IPS-18a (cell line): Measurements from ENCODE around the gene NUP210.
A peak's percentile ranks its signal among the peaks of the same experiment; 100 is the strongest.

Experiments used
- H3K27ac ChIP-seq: one replicate; pipeline ENCODE4 v1.5.1; 2013; ENCODE audit warnings: low read length
- H3K27me3 ChIP-seq: one replicate; pipeline ENCODE4 v1.6.1; 2013; ENCODE audit warnings: mild to moderate bottlenecking, low read length; ENCODE audit not compliant: control insufficient read depth, insufficient read depth
- H3K36me3 ChIP-seq: one replicate; pipeline ENCODE4 v1.6.1; 2013; ENCODE audit warnings: low read depth, low read length; ENCODE audit not compliant: control insufficient read depth
- H3K4me1 ChIP-seq: one replicate; pipeline ENCODE4 v1.6.1; 2013; ENCODE audit warnings: low read depth, low read length; ENCODE audit not compliant: control insufficient read depth
- H3K4me3 ChIP-seq: one replicate; pipeline ENCODE4 v1.5.1; 2013; ENCODE audit warnings: low read length
- H3K9ac ChIP-seq: one replicate; pipeline ENCODE4 v1.6.1; 2013; ENCODE audit warnings: mild to moderate bottlenecking, low read length, moderate library complexity
- H3K9me3 ChIP-seq: one replicate; pipeline ENCODE4 v1.6.1; 2013; ENCODE audit warnings: low read depth, low read length; ENCODE audit not compliant: control insufficient read depth

NUP210 gene

DNA sequence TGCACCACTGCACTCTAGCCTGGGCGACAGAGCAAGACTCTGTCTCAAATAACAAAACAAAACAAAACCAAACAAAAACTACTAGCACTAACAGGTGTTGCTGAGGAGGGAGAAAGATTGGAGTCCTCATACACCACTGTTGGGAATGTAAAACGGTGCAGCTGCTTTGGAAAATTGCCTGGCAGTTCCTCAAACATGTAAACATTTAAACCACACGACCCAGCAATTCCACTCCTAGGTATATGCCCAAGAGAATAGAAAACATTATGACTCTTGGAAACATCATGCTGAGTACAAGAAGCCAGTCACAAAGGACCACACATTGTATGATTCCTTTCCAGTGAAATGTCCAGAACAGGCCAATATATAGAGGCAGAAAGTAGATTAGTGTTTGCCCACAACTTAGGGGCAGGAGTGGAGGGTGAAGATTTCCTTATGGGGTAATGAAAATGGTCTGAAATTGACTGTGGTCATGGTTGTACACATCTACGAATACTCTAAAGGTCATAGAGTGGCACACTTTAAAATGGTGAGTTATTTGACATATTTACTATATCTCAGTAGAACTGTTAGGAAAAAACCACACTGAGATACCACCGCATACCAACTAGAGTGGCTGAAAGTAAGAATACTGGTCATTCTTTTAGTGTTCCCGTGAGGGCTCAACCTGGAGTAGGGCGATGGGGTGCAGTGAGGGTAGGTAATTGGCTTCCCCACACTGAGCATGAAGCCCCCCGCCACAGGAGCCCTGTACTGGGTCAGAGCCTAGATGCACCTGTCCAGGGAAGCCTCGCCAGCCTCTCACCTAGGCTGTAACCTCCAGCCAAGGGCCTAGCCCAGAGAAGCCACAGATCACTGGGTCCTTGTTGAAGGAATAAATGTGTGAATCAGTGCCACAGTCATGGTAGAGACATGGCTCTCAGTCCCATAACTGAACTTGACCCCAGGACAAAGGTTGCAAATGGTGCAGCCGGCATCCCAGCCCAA is 131.1 kb downstream of the NUP210 start:
- Histone ChIP-seq H3K9ac (no peak overlapping the region), H3K27ac (no peak overlapping the region), H3K4me3 (no peak overlapping the region), H3K4me1 (peaks cover 6% of the 10 kb centered on the region), H3K36me3 (no peaks in the 10 kb centered on the region), H3K9me3 (no peaks in the 10 kb centered on the region), H3K27me3 (peaks cover 2% of the 10 kb centered on the region)

DNA sequence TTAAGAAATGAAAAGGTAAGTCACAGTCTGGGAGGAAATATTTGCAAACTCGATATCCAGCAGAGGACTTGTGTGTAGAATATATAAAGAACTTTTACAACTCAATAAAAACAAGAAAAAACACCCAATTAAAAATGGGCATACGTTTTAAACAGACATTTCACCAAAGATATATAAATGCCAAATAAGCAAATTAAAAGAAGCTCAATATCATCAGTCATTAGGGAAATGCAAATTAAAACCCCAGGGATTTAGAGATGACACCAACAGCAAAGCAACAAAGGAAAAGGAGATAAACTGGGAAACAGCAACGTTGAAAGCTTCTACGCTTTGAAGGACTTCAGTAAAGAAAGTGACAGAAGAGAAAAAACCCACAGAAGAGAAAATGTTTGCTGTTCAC is 132.3 kb downstream of the NUP210 start:
- Histone ChIP-seq H3K36me3 (no peaks in the 10 kb centered on the region), H3K4me1 (peaks cover 6% of the 10 kb centered on the region), H3K4me3 (no peak overlapping the region), H3K9me3 (no peaks in the 10 kb centered on the region), H3K27me3 (peaks cover 11% of the 10 kb centered on the region), H3K9ac (no peak overlapping the region), H3K27ac (no peak overlapping the region)

DNA sequence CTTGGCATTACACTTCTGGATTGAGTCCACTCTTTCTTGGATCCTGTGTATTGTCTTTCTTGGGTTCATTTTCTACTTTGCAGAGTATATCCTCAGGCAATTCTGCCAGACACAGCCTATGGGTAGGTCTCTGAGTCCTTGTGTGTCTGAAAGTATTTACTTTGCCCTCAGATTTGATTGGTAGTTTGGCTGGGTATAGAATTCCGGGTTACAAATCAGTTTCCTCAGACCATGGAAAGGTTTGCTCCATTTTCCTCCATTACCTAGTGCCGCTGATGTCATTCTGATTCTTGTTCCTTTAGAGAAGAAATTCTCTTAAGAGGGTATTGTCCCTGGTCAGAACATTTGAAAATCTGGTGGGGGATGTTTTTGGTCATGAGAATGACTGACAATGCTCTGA is 133.2 kb downstream of the NUP210 start:
- H3K9me3 ChIP-seq, result no peaks in the 10 kb centered on the region
- H3K4me3 ChIP-seq, result no peak overlapping the region
- H3K9ac ChIP-seq, result no peak overlapping the region
- H3K36me3 ChIP-seq, result no peaks in the 10 kb centered on the region
- peaks cover 18% of the 10 kb centered on the region for H3K27me3 ChIP-seq
- no peak overlapping the region for H3K27ac ChIP-seq
- peaks cover 6% of the 10 kb centered on the region for H3K4me1 ChIP-seq

DNA sequence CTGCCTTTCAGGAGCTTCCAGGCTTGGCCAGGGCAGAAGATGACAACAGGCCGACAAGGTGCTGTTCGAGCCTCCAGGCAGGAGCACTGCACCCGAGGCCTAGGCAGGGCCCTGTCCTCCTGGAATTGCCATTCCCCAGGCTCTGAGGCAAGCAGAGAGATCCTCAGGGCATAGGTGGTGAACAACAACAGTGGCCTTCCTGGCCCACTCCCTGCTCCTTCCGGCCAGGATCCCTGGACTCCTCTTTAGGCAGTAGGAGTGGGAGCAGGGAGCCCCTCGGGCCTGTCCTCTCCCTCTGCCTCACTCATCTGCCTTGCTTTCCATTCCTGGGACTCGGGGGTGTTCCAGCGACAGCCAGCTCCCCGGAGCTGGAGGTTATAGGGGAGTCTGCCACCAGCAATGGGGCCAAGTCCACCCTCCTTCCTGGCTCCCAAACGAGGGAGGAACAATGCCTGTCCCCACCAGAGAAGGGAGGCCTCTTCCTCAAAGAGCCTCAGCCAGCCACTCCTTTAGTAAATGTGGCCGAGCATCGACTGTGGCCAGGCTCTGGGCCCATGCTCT is 135.0 kb downstream of the NUP210 start:
- Histone ChIP-seq H3K27me3 (peaks cover 33% of the 10 kb centered on the region), H3K4me1 (no peaks in the 10 kb centered on the region), H3K36me3 (no peaks in the 10 kb centered on the region), H3K4me3 (no peak overlapping the region), H3K9ac (no peak overlapping the region), H3K9me3 (no peaks in the 10 kb centered on the region), H3K27ac (no peak overlapping the region)

DNA sequence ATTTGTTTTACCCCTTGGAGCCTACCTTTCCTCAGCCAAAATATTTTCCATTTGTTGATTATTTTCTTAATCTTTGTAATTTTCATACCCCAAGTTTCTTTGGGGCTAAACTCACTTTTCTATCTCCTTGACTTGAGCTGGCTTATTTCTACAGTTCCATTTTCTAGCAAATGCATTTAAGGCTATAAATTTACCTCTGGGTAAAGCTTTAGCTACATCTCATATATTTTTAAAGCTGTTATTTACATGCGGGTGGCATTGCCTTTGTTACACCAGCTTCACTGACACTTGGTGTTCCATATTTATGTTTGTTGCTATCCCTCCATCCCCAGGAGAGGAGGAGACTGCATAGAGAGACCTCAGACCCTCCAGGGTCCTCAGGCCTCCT is 136.3 kb downstream of the NUP210 start:
- Histone ChIP-seq H3K9me3 (no peaks in the 10 kb centered on the region), H3K27ac (no peak overlapping the region), H3K36me3 (no peaks in the 10 kb centered on the region), H3K9ac (no peak overlapping the region), H3K4me3 (no peak overlapping the region), H3K4me1 (no peaks in the 10 kb centered on the region), H3K27me3 (peaks cover 34% of the 10 kb centered on the region)

DNA sequence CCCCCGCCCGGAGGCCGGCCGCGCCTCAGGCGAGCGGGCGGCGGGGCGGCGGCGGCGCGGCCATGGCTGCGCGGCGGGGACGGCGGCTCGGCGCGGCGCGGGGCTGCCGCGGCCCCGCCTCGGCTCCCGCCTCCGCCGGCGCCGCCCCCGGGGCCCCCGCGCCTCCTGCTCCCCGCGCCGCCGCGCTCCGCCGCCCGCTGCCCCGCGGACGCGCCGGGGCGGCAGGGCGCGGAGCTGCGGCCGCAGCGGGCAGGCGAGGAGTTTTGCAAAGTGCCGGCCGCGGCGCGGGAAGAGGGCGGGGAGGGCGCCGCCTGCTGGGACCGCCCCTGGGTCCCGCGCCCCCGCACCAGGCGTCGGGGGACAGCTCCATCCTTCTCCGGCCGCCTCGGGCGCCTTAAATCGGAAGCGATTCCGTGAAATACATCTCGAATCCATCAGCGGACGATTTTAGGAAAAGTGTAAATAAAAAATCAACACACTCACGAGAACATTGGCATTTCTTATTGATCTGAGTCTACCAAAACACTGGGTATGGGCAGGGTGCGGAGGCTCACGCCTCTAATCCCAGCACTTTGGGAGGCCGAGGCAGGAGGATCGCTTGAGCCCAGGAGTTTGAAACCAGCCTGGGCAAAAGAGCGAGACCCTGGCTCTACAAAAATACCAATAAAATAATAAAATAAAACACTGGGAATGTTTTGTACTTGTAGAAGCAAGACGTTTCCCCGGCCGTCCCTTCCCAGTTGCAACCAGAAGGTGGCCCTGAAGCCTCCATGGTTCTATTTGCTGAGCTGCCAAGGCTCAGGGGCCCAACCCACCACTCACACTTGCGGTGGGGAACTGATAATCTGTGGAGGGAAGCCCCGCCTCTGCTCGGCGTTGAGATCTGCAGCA is 136.9 kb downstream of the NUP210 start:
- no peaks in the 10 kb centered on the region for H3K9me3 ChIP-seq
- no peak overlapping the region for H3K9ac ChIP-seq

DNA sequence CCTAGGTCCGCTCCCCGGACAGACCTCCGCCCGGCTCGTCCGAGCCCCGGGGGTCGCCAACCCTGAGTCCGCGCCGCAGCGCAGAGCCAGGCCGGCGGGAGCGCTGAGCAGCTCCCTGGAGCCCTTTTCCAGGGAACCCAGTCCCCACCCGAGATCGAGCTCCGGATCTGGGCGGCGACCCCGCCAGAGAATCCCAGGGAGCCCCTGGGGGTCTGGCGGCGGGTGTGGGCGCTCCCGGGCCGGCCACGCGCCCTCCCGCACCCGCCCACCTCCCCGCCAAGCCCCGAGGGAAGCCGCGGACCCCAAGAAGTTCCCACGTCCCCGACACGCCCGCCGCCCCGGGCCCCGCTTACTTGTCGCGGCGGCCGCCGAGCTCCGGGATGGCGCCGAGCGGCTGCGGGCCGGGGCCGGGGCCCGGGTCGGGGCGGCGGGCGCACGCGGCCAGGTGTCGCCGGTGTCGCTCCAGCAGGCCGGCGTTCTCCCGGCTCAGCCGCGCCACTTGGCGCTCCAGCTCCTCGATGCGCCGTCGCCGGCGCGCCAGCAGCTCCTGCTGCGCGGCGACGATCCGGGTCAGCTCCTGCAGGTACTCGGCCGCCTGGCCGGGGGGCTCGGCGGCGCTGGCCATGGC is 137.7 kb downstream of the NUP210 start:
- Histone ChIP-seq H3K27ac (no peak overlapping the region), H3K9me3 (no peaks in the 10 kb centered on the region), H3K4me3 (peak overlapping the region; percentile 55), H3K36me3 (no peaks in the 10 kb centered on the region), H3K9ac (no peak overlapping the region), H3K4me1 (no peaks in the 10 kb centered on the region), H3K27me3 (peaks cover 34% of the 10 kb centered on the region)

More for the DNA sequence above, 136.9 kb downstream of the NUP210 start:
- Histone ChIP-seq H3K36me3 (no peaks in the 10 kb centered on the region), H3K4me3 (peak overlapping the region; percentile 59), H3K4me1 (no peaks in the 10 kb centered on the region), H3K27ac (no peak overlapping the region), H3K27me3 (peaks cover 34% of the 10 kb centered on the region)

DNA sequence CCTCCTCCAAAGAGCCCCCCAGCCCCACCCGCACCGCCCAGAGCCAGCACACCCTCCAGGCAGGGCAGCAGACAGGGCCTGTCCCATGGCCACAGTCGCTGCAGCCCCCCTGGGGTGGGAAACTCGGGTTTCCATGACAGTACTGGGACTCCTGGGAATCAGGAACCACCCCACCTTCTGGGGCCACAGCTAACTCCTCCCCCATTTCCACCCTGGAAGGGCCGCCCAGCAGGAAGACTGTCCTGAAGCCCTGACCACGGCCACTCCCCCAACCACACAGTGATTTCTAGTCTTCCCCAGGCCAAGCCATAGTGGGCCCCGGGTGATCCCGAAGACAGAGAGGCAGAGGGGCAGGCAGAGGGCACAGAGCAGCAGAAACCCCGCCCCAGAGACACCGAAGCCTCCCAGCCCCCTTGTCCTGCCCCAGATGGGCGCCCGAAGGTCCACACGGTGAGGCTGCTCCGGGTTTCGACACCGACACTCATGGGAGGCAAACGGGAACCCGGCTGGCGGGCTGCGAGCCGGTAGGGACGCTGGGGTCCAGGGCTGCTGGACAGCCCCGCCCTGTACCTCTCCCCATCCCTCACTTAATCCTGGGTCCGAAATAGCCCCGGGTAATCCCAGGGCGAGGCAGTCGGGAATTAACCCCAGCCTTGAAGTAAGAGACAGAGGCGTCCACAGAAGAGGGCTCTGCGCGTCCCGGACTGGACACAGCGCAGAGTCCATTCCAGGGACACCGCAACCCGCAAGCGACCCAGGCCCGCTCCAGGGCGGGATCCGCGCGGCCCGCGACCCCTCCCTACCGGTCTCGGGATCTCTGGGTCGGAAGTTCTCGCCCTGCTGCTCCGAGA is 138.4 kb downstream of the NUP210 start:
- Histone ChIP-seq H3K27me3 (peaks cover 34% of the 10 kb centered on the region), H3K4me3 (peak overlapping the region; percentile 55), H3K9ac (no peak overlapping the region)

DNA sequence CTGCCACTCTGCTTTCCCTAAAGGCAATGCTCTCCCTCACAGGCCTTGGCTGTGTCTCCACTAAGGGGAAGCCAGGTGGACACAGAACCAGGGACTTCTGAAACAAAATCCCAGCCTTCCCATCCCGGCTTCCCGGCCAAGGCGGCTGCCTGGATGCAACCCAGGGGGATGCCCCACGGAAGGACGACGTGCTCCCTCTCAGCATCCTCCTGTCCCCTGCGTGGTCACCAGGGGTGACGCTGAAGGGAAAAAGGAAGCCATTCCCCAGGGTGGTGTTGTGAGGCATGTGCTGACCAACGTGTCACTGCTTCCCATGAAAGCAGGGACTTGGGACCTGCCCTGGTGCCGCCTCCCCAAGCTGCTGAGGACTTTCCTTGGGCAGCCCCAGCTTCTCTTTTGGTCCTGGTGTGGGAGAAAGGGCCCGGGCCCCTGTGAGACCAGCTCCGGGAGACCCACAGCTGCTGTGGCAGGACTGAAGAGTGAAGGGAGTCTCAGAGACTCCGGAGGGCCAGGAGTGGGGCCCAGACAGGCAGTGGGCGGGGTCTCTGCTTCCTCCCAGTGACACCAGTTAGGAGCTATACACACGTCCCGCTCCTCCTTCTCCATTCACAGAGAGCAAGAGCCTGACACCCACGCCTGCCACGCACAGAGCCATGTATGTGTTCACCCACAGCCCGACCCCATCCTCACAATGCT is 139.2 kb downstream of the NUP210 start:
- Histone ChIP-seq H3K27ac (no peak overlapping the region), H3K4me1 (no peaks in the 10 kb centered on the region), H3K27me3 (peaks cover 34% of the 10 kb centered on the region), H3K36me3 (no peaks in the 10 kb centered on the region), H3K9me3 (no peaks in the 10 kb centered on the region), H3K4me3 (no peak overlapping the region), H3K9ac (no peak overlapping the region)

More for the DNA sequence above, 138.4 kb downstream of the NUP210 start:
- H3K27ac ChIP-seq, result no peak overlapping the region
- H3K36me3 ChIP-seq, result no peaks in the 10 kb centered on the region
- H3K9me3 ChIP-seq, result no peaks in the 10 kb centered on the region
- no peaks in the 10 kb centered on the region for H3K4me1 ChIP-seq

DNA sequence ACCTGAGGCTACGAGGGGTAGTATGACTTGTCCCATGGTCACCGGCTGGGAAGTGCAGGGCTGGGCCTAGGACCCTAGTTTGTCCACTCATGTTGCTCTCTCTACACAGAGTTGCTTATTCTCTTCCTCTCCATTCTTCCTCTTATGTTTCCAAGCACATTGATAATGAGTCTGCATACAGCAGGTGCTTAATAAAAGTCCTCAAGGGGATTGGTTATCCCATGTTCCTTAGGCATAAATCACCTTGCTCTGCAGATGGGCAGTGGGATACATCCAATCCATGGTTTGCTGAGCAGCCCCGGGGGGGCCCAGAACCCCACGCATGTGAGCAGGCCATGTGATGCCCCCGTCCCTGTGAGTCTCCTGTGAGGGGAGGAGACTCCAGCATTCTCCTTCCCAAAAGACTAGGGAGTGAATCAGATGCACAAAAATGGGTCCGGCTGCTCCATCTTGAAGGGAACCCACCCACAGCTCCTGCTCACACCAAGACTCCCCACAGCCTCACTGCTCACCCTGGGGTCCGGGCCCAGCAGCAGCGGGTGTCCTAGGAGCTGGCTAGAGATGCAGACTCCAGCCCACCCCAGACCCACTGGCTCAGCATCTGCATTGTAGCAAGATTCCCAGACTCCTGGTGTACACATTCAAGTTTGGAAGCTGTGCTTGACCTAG is 139.9 kb downstream of the NUP210 start:
- no peaks in the 10 kb centered on the region for H3K9me3 ChIP-seq
- no peak overlapping the region for H3K27ac ChIP-seq
- H3K27me3 ChIP-seq, result peaks cover 34% of the 10 kb centered on the region
- H3K36me3 ChIP-seq, result no peaks in the 10 kb centered on the region
- H3K9ac ChIP-seq, result no peak overlapping the region
- H3K4me1 ChIP-seq, result no peaks in the 10 kb centered on the region
- no peak overlapping the region for H3K4me3 ChIP-seq
